Psoas muscle (tissue), 8 donors: ENCODE measurements around the gene SERPINI2. TPM values are rescaled to one million over a fixed set of nuclear protein-coding genes. Genes with fewer than 3 reads are reported as not detected.

Source experiments
- ATAC-seq, 4 donors: fragments of 200-7000 bp; cut with Tn5 transposase; one replicate each; pipeline ENCODE4 v1.9.1; 2020; ENCODE audit warnings: moderate library complexity in 3 of 4, mild to moderate bottlenecking in 2 of 4
- DNase-seq, 2 donors: peaks; one replicate each; pipeline ENCODE4 v3.0.0-alpha.2; 2020
- H3K27ac ChIP-seq: fragments of 200-600 bp; one replicate; pipeline ENCODE4 v1.8.0; 2022
- H3K27me3 ChIP-seq, 3 donors: fragments of 200-600 bp in 1 of 3; one replicate each; pipeline versions ENCODE4 v1.6.1 to v1.8.0; 2013 to 2022; ENCODE audit warnings: low read length in 2 of 3, mild to moderate bottlenecking in 2 of 3, moderate library complexity in 1 of 3; ENCODE audit not compliant: insufficient read depth in 3 of 3
- H3K36me3 ChIP-seq, 2 donors: fragments of 200-600 bp in 1 of 2; one replicate each; pipeline versions ENCODE4 v1.6.1 to v1.8.0; 2013 to 2022; ENCODE audit warnings: low read depth in 1 of 2, mild to moderate bottlenecking in 1 of 2, moderate library complexity in 1 of 2; ENCODE audit not compliant: insufficient read depth in 1 of 2
- H3K4me1 ChIP-seq: fragments of 200-600 bp; one replicate; pipeline ENCODE4 v1.8.0; 2022
- H3K4me3 ChIP-seq: fragments of 200-600 bp; one replicate; pipeline ENCODE4 v1.8.0; 2022; ENCODE audit warnings: mild to moderate bottlenecking
- H3K9me3 ChIP-seq: fragments of 200-600 bp; one replicate; pipeline ENCODE4 v1.8.0; 2022
- CTCF ChIP-seq: fragments of 200-600 bp; IDR thresholded peaks from one replicate; pipeline ENCODE4 v1.8.0; 2022; ENCODE audit warnings: antibody characterized with exemption
- WGBS, 3 donors: extraction: QIAGEN DNeasy Blood & Tissue Kit; methylation state at CpG; one replicate each; pipeline versions ENCODE4 v1.1.6 to v1.1.7; 2013; 5-methylcytosine and 5-hydroxymethylcytosine counted together
- intact Hi-C, 2 donors: fragments of 100-400 bp; cut with DNase I; formaldehyde crosslinking; loops; one replicate each; pipeline versions ENCODE4 v1.11.0 to v1.14.2; 2022
- long read RNA-seq, 2 donors: library from polyadenylated mRNA; unstranded; transcript quantifications; one replicate each; pipeline ENCODE4 v2.0.0, GENCODE V29; 2021
- polyA plus RNA-seq, 3 donors: library from polyadenylated mRNA; stranded (reverse); fragments of 200-250 nt; gene quantifications; one replicate each; pipeline ENCODE4 v1.2.3, GENCODE V29; 2013
- total RNA-seq, 4 donors: library from RNA; stranded (reverse); fragmentation: NEBNext Ultra II Directional in 2 of 4; extraction: Animal tissue kit (Norgen Biotek cat#: 25700) in 2 of 4; gene quantifications; one replicate each; pipeline versions ENCODE4 v1.2.1 to v1.2.4, GENCODE V29; 2021 to 2023
- donor health status: healthy with polysubstance abuse.
- donor health status: DM: no; HTN: no; CAD: no; lungs with moderate emphysema.
- donor health status: Bipolar disorder and iron deficiency.
- donor health status: healthy.
- donor health status: DM: yes; HTN: yes; CAD: no.
- donor health status: DM: no; HTN: no; CAD: no.
- donor health status: DM: no; HTN: no; CAD: no.
- donor health status: DM: yes; HTN: yes; CAD: no.

SERPINI2 gene
- under 1 TPM in 1 of 4 donors, not detected in 3; 0.32 TPM for total RNA-seq
- polyA plus RNA-seq: under 1 TPM in 2 of 3 donors, not detected in 1; 0.04 to 0.10 TPM
- long read RNA-seq, donor 1: 0 reads
- long read RNA-seq, donor 2: 0 reads

DNA sequence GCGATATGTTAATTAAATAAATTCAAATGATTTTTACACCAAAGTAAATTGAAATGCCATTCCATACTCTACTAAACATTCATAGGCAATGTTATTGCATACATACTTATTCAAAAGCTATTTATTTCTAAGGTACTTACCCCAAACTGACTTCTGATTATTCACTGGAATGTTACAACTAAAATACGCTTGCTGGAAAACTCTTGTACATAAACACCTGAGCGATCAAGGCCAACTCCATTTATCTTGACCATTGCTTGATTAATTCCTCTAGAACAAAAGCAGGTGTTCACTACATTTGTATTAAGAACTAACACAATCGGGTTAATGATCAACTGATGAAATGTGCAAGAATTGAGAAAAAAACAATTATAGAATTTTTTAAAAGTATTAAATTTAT lies at the start of gene SERPINI2:
Gene SERPINI2 (minus strand): TSS at position 180 of the 400 bp plus-strand sequence. CDS start 2,208 bp downstream, outside the sequence.
- DNase-seq: no peak
- TF ChIP-seq CTCF: no peak
- Histone ChIP-seq H3K4me1 (no peaks in the 10 kb centered on the region), H3K36me3 (no peaks in the 10 kb centered on the region), H3K9me3 (no peaks in the 10 kb centered on the region), H3K4me3 (no peak within 1 kb of the TSS), H3K27me3 (no peaks in the 10 kb centered on the region), H3K27ac (no peak within 1 kb of the TSS)
- WGBS, 3 donors: 81 to 92% (median 85%) methylated on average over 4 of the region's 4 CpGs
- ATAC-seq: no peak
- intact Hi-C loops: no loop called here

- no peaks in the 10 kb centered on the region for H3K36me3 ChIP-seq
Measured at GRCh38 chr3:167521006-167521355, 47.1 kb upstream of the SERPINI2 start.

DNA sequence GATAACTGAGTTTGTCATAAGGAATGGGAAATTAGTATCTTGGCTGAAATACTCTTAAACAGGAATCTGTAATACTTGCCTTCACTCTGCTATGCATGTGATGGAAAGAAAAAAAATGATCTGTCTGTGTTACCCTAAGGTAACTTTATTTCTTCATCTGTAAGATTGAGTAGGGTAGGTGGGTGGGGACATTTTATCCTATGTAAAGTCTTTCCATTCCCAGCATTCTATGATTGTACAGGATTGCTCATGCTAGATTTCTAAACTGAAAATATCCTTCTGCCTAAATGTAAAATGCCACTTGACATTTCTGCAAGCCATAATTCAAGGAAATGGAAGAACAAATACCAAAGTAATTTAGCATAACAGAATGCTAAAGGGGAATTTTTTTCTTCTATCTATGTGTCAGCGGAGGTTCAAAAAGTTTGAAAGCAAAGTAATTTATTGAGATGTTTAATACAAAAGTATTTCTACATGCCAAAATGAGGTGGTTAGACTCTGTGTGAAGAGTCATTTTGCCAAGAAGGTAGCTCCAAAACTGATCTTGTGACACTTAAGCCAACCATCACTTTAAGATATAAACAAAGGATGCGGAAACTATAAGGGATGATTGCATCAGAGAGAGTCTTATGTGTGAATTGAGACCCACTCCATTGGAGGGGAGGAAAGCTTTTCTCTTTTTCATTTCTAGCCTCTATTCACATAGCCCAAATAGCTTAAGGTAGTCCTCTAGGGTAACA lies 46.6 kb upstream of the SERPINI2 start:
- WGBS, 3 donors: 89 to 96% (median 94%) methylated on average over 2 of the region's 2 CpGs
- Histone ChIP-seq H3K27me3 (no peaks in the 10 kb centered on the region), H3K27ac (no peak overlapping the region), H3K4me1 (no peaks in the 10 kb centered on the region), H3K4me3 (no peak overlapping the region), H3K36me3 (no peaks in the 10 kb centered on the region), H3K9me3 (no peaks in the 10 kb centered on the region)
- no peak for DNase-seq
- intact Hi-C loops: no loop called here
- no peak for ATAC-seq
- no peak for TF ChIP-seq CTCF

More at GRCh38 chr3:167521006-167521355, 47.1 kb upstream of the SERPINI2 start:
- intact Hi-C loops: no loop called here
- no peaks in the 10 kb centered on the region for H3K9me3 ChIP-seq
- no peak overlapping the region for H3K4me3 ChIP-seq
- no peak overlapping the region for H3K27ac ChIP-seq
- no peaks in the 10 kb centered on the region for H3K4me1 ChIP-seq
- DNase-seq (no peak), ATAC-seq (no peak)
- no peaks in the 10 kb centered on the region for H3K27me3 ChIP-seq
- no peak for TF ChIP-seq CTCF

- DNase-seq (no peak), ATAC-seq (no peak)
- Histone ChIP-seq H3K36me3 (no peaks in the 10 kb centered on the region), H3K27ac (no peak overlapping the region), H3K4me1 (no peaks in the 10 kb centered on the region), H3K27me3 (no peaks in the 10 kb centered on the region), H3K4me3 (no peak overlapping the region), H3K9me3 (no peaks in the 10 kb centered on the region)
- intact Hi-C loops: no loop called here
- 84 to 97% (median 87%) methylated on average over 1 of the region's 1 CpG for WGBS, 3 donors
- no peak for TF ChIP-seq CTCF
Measured at GRCh38 chr3:167507954-167508353, 34.1 kb upstream of the SERPINI2 start.

DNA sequence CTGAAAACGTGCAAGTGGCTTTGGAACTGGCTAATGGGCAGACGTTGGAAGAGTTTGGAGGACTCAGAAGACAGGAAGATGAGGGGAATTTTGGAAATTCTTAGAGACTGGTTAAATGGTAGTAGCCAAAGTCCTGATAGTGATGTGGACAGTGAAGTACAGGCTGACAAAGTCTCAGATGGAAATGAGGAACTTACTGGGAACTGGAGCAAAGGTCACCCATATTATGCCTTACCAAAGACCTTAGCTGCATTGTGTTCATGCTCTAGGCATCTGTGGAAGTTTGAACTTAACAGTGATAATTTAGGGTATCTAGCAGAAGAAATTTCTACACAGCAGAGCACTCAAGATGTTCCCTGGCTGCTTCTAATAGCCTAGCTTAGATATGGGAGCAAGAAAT lies 28.6 kb upstream of the SERPINI2 start:
- H3K4me3 ChIP-seq: no peak overlapping the region
- no peaks in the 10 kb centered on the region for H3K27me3 ChIP-seq
- H3K36me3 ChIP-seq: no peaks in the 10 kb centered on the region
- no peaks in the 10 kb centered on the region for H3K9me3 ChIP-seq
- DNase-seq: no peak
- H3K27ac ChIP-seq: no peak overlapping the region
- intact Hi-C loops: no loop called here
- no peak for ATAC-seq
- H3K4me1 ChIP-seq: no peaks in the 10 kb centered on the region
- 61 to 77% (median 75%) methylated on average over 2 of the region's 2 CpGs for WGBS, 3 donors
- TF ChIP-seq CTCF: no peak
